Measurements from ENCODE around the gene WASF1.
"Not testable (repeated sequence)": the region's sequence is repeated elsewhere in the genome, so short reads cannot be mapped to it uniquely, and the experiment has no call there.

The WASF1 gene

GRCh38 chr6:110128418-110128817 lies 51.1 kb downstream of the WASF1 start:
- no peak overlapping the region for H3K4me3 Mint-ChIP-seq
- H3K4me1 Mint-ChIP-seq (ENCODE audit: low read depth): no peaks in the 10 kb centered on the region
- peaks cover 2% of the 10 kb centered on the region for H3K9me3 Mint-ChIP-seq
- no peaks in the 10 kb centered on the region for H3K36me3 Mint-ChIP-seq (ENCODE audit: low read depth)
- peaks cover 4% of the 10 kb centered on the region for H3K27me3 Mint-ChIP-seq (ENCODE audit: low read depth)
- no peak overlapping the region for H3K27ac Mint-ChIP-seq

- no peak overlapping the region for H3K4me3 Mint-ChIP-seq
- no peaks in the 10 kb centered on the region for H3K9me3 Mint-ChIP-seq
- no peaks in the 10 kb centered on the region for H3K4me1 Mint-ChIP-seq (ENCODE audit: low read depth)
- H3K36me3 Mint-ChIP-seq (ENCODE audit: low read depth): no peaks in the 10 kb centered on the region
- H3K27ac Mint-ChIP-seq: no peak overlapping the region
- H3K27me3 Mint-ChIP-seq (ENCODE audit: low read depth): no peaks in the 10 kb centered on the region
These were observed 54.1 kb downstream of the WASF1 start for GRCh38 chr6:110125361-110125760.

- not testable (repeated sequence) for H3K36me3 Mint-ChIP-seq (ENCODE audit: low read depth); H3K27me3 Mint-ChIP-seq (ENCODE audit: low read depth); H3K4me1 Mint-ChIP-seq (ENCODE audit: low read depth); H3K9me3 Mint-ChIP-seq; H3K4me3 Mint-ChIP-seq; H3K27ac Mint-ChIP-seq
These were observed 57.8 kb downstream of the WASF1 start for GRCh38 chr6:110121655-110122054.

- Mint-ChIP-seq H3K9me3 (peaks cover 9% of the 10 kb centered on the region), H3K36me3 (ENCODE audit: low read depth) (no peaks in the 10 kb centered on the region), H3K4me1 (ENCODE audit: low read depth) (no peaks in the 10 kb centered on the region), H3K27me3 (ENCODE audit: low read depth) (peaks cover 6% of the 10 kb centered on the region), H3K4me3 (no peak overlapping the region), H3K27ac (no peak overlapping the region)
These were observed 63.2 kb downstream of the WASF1 start for GRCh38 chr6:110116258-110116657.

GRCh38 chr6:110114004-110114403 lies 65.5 kb downstream of the WASF1 start:
- Mint-ChIP-seq H3K9me3 (peaks cover 8% of the 10 kb centered on the region), H3K36me3 (ENCODE audit: low read depth) (no peaks in the 10 kb centered on the region), H3K4me3 (no peak overlapping the region), H3K27ac (no peak overlapping the region), H3K4me1 (ENCODE audit: low read depth) (no peaks in the 10 kb centered on the region), H3K27me3 (ENCODE audit: low read depth) (peaks cover 5% of the 10 kb centered on the region)

GRCh38 chr6:110105296-110105695 lies 74.2 kb downstream of the WASF1 start:
- Mint-ChIP-seq H3K36me3 (ENCODE audit: low read depth) (no peaks in the 10 kb centered on the region), H3K9me3 (no peaks in the 10 kb centered on the region), H3K4me3 (no peak overlapping the region), H3K4me1 (ENCODE audit: low read depth) (no peaks in the 10 kb centered on the region), H3K27me3 (ENCODE audit: low read depth) (no peaks in the 10 kb centered on the region), H3K27ac (no peak overlapping the region)

- H3K27ac Mint-ChIP-seq: no peak overlapping the region
- H3K4me1 Mint-ChIP-seq (ENCODE audit: low read depth): no peaks in the 10 kb centered on the region
- H3K9me3 Mint-ChIP-seq: no peaks in the 10 kb centered on the region
- H3K36me3 Mint-ChIP-seq (ENCODE audit: low read depth): no peaks in the 10 kb centered on the region
- no peaks in the 10 kb centered on the region for H3K27me3 Mint-ChIP-seq (ENCODE audit: low read depth)
- H3K4me3 Mint-ChIP-seq: no peak overlapping the region
These were observed 76.2 kb downstream of the WASF1 start for GRCh38 chr6:110103260-110103659.

- Mint-ChIP-seq H3K4me1 (ENCODE audit: low read depth) (no peaks in the 10 kb centered on the region), H3K36me3 (ENCODE audit: low read depth) (no peaks in the 10 kb centered on the region), H3K27me3 (ENCODE audit: low read depth) (no peaks in the 10 kb centered on the region), H3K9me3 (no peaks in the 10 kb centered on the region), H3K4me3 (no peak overlapping the region), H3K27ac (no peak overlapping the region)
These were observed 77.1 kb downstream of the WASF1 start for GRCh38 chr6:110102411-110102810.

GRCh38 chr6:110101885-110102284 lies 77.6 kb downstream of the WASF1 start:
- Mint-ChIP-seq H3K4me1 (ENCODE audit: low read depth) (no peaks in the 10 kb centered on the region), H3K27me3 (ENCODE audit: low read depth) (no peaks in the 10 kb centered on the region), H3K4me3 (no peak overlapping the region), H3K36me3 (ENCODE audit: low read depth) (no peaks in the 10 kb centered on the region), H3K9me3 (no peaks in the 10 kb centered on the region), H3K27ac (no peak overlapping the region)

GRCh38 chr6:110098511-110099116 lies 80.9 kb downstream of the WASF1 start:
- no peak overlapping the region for H3K4me3 Mint-ChIP-seq
- no peaks in the 10 kb centered on the region for H3K9me3 Mint-ChIP-seq
- peaks cover 8% of the 10 kb centered on the region for H3K27me3 Mint-ChIP-seq (ENCODE audit: low read depth)

GRCh38 chr6:110097443-110097842 lies 82.0 kb downstream of the WASF1 start:
- no peak overlapping the region for H3K4me3 Mint-ChIP-seq

More at GRCh38 chr6:110098511-110099116, 80.9 kb downstream of the WASF1 start:
- H3K27ac Mint-ChIP-seq: no peak overlapping the region
- H3K4me1 Mint-ChIP-seq (ENCODE audit: low read depth): no peaks in the 10 kb centered on the region
- H3K36me3 Mint-ChIP-seq (ENCODE audit: low read depth): no peaks in the 10 kb centered on the region

GRCh38 chr6:110095935-110096334 lies 83.5 kb downstream of the WASF1 start:
- Mint-ChIP-seq H3K27ac (no peak overlapping the region), H3K4me3 (no peak overlapping the region), H3K9me3 (no peaks in the 10 kb centered on the region), H3K36me3 (ENCODE audit: low read depth) (no peaks in the 10 kb centered on the region), H3K4me1 (ENCODE audit: low read depth) (no peaks in the 10 kb centered on the region), H3K27me3 (ENCODE audit: low read depth) (peaks cover 8% of the 10 kb centered on the region)

More at GRCh38 chr6:110097443-110097842, 82.0 kb downstream of the WASF1 start:
- Mint-ChIP-seq H3K36me3 (ENCODE audit: low read depth) (no peaks in the 10 kb centered on the region), H3K27me3 (ENCODE audit: low read depth) (peaks cover 8% of the 10 kb centered on the region), H3K4me1 (ENCODE audit: low read depth) (no peaks in the 10 kb centered on the region), H3K27ac (no peak overlapping the region), H3K9me3 (no peaks in the 10 kb centered on the region)

GRCh38 chr6:110095101-110095500 lies 84.4 kb downstream of the WASF1 start:
- H3K27ac Mint-ChIP-seq: no peak overlapping the region
- H3K36me3 Mint-ChIP-seq (ENCODE audit: low read depth): no peaks in the 10 kb centered on the region
- H3K4me3 Mint-ChIP-seq: no peak overlapping the region
- H3K27me3 Mint-ChIP-seq (ENCODE audit: low read depth): peaks cover 8% of the 10 kb centered on the region
- no peaks in the 10 kb centered on the region for H3K9me3 Mint-ChIP-seq
- no peaks in the 10 kb centered on the region for H3K4me1 Mint-ChIP-seq (ENCODE audit: low read depth)

GRCh38 chr6:110093981-110094380 lies 85.5 kb downstream of the WASF1 start:
- H3K27ac Mint-ChIP-seq: no peak overlapping the region
- H3K4me1 Mint-ChIP-seq (ENCODE audit: low read depth): no peaks in the 10 kb centered on the region
- no peak overlapping the region for H3K4me3 Mint-ChIP-seq
- H3K36me3 Mint-ChIP-seq (ENCODE audit: low read depth): no peaks in the 10 kb centered on the region
- H3K27me3 Mint-ChIP-seq (ENCODE audit: low read depth): peaks cover 8% of the 10 kb centered on the region
- H3K9me3 Mint-ChIP-seq: no peaks in the 10 kb centered on the region

- no peaks in the 10 kb centered on the region for H3K36me3 Mint-ChIP-seq (ENCODE audit: low read depth)
These were observed 88.6 kb downstream of the WASF1 start for GRCh38 chr6:110090876-110091275.

GRCh38 chr6:110089323-110089722 lies 90.1 kb downstream of the WASF1 start:
- H3K9me3 Mint-ChIP-seq: no peaks in the 10 kb centered on the region
- no peaks in the 10 kb centered on the region for H3K27me3 Mint-ChIP-seq (ENCODE audit: low read depth)
- H3K4me1 Mint-ChIP-seq (ENCODE audit: low read depth): no peaks in the 10 kb centered on the region
- H3K27ac Mint-ChIP-seq: no peak overlapping the region
- no peaks in the 10 kb centered on the region for H3K36me3 Mint-ChIP-seq (ENCODE audit: low read depth)
- no peak overlapping the region for H3K4me3 Mint-ChIP-seq

More at GRCh38 chr6:110090876-110091275, 88.6 kb downstream of the WASF1 start:
- Mint-ChIP-seq H3K4me1 (ENCODE audit: low read depth) (no peaks in the 10 kb centered on the region), H3K27me3 (ENCODE audit: low read depth) (peaks cover 8% of the 10 kb centered on the region), H3K27ac (no peak overlapping the region), H3K9me3 (no peaks in the 10 kb centered on the region), H3K4me3 (no peak overlapping the region)

All from T-helper 1 cell treated with Interleukin-12 subunit alpha and Interleukin-12 subunit beta and Interleukin-4 antibody, amounts not matched to agents 30 μg/mL and 1 μg/mL, for 36 hours (primary cell).